Epidermal melanocyte (primary cell): ENCODE measurements around the gene TIAL1.
"Not testable (repeated sequence)": the region's sequence is repeated elsewhere in the genome, so short reads cannot be mapped to it uniquely, and the experiment has no call there.

Experiments used
- DNase-seq: peaks from one replicate; pipeline ENCODE4 v3.0.0; 2011; ENCODE audit warnings: low spot score; ENCODE audit not compliant: insufficient read length

The TIAL1 gene

GRCh38 chr10:119550827-119551226 is 45.9 kb downstream of the TIAL1 start:
- no peak for DNase-seq

GRCh38 chr10:119549247-119549999 is 47.3 kb downstream of the TIAL1 start:
- DNase-seq: no peak

- no peak for DNase-seq
These were observed 50.8 kb downstream of the TIAL1 start for GRCh38 chr10:119546009-119546408.

DNA sequence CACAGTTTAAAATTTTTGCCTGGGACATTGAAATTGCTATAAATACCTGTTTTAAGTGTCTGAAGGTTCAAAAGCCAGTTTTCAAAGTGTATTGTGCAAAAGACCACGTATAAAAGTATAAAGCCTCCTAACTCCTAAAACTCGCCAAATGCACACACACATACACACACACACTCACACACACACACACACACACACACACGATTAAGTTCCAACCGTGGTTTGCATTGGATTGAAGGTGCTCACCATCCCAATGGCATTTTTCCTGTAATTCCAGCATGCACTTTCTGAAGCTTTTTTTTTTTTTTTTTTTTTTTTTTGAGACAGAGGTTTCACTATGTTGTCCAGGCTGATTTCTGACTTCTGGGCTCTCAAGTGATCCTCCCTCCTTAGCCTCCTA is 51.5 kb downstream of the TIAL1 start:
- no peak for DNase-seq

- no peak for DNase-seq
These were observed 52.7 kb downstream of the TIAL1 start for GRCh38 chr10:119543814-119544642.

GRCh38 chr10:119542988-119543813 is 53.6 kb downstream of the TIAL1 start:
- no peak for DNase-seq

DNA sequence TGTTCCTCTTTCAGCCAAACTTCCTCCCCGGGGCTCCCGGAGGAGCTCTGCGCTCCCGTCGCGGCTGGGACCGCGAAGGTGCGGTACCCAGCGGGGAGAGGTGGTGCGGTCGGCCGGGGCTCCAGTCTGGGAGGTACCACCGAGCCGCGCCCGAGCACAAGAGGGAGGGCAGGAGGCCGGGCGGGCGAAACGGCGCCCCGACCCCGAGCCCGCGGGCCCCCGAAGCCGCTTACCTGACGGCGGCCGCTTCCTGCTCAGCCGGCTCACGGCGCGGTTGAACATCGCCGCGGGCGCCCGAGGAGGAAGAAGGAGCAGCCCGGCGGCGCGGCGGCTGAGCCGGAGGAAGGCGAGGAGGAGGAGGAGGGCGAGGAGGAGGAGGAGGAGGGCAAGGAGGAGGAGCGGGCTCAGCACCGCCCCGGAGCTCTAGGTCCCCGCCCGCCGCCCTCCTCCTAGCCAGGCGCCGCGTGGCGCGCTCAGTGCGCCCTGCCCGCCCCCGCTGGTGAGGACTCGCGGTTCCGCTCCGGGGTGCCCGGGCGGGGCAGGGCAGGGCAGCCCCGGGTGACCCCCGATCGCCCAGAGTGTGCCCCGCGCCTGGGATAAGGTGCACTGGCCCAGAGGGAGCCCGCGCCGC is 54.3 kb downstream of the TIAL1 start, which contains the start of gene RGS10:
TSS of gene RGS10 (minus strand) at position 363 of the 631 bp plus-strand sequence. CDS start at position 282, 81 bp downstream.
- no peak for DNase-seq

GRCh38 chr10:119541459-119542356 is 55.1 kb downstream of the TIAL1 start:
- no peak for DNase-seq

DNA sequence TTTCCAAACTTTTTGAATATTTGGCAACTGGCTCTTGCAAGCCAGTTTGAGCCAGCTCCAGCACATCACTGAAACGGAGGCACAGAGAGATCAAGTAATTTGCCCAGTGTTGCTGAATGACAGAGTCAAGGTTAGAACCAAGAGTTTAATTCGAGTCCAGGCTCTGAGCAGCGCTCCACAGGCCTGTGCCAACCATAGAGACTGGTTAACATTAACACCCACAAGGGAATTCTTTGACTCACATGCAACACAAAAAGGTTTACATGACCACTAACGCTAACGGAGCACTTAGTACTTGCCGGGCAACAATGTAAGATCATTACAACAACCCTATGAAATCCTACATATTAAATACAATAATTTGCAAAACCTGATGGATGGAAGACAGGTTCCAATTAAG is 55.7 kb downstream of the TIAL1 start:
- no peak for DNase-seq

GRCh38 chr10:119540038-119540437 is 56.7 kb downstream of the TIAL1 start:
- DNase-seq: no peak

GRCh38 chr10:119539359-119539825 is 57.4 kb downstream of the TIAL1 start:
- no peak for DNase-seq

DNA sequence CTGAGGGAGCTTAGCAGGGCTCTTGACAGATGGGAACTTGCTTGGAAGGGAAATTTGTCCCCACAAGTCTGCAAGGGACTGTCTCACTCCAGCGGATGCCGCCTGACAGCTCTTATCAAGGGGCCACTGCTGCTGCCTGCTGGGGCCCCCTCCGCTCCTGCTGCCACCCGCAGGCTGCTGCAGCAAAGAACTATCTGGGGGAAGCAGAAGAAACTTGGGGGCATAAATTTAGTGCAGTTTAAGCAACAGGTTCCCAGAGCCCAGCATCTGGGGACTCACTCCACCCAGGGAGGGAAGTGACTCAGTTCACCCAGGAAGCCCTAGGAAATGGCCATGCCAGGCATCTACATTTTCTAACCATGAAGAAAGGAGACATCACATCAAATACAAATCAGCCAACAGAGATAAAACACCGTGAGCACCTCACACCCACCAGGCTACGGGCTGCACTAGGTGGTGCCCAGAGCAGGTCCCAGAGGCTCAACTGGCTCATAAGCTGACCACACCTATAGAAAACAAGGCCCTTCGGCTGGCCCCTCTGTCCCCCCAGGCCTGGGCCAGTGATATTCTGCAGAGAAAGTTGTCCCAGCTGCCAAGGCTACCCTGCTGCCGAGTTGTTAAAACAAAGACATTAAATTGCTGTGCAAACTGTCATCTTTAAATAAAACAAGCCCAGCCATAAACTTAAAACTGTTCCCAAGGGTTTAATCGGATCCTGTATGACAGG is 58.0 kb downstream of the TIAL1 start:
- no peak for DNase-seq

DNA sequence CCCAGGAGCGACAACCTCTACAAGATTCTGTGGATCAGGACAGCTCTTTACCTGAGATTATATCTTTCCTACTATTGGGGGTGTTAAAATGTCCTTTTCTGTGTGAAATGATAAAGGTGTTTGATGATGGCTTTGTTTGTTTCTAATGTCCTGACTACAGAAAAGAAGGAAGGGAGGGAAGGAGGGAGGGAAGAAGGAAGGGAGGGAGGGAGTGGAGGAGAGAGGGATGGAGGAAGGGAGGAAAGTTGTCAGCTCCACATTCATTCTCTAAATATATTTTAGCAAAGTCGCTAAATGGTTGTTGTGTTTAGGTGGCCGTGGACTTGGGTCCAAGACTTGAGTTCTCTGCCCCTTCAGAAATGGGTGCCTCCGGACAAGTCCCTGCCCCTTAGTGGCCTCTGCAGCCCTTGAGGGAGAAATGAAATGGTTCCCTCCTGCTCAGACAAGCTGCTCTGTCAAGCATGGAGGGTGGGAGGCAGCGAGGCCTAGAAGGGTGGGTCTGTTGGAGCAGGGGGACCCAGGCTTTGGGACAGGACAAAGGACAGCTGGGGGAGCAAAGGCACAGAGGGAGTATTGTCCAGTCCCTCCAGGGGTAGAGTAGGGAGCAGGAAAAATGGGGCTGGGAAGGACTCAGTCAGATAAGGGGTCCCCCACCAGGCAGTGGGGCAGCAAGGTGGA is 58.7 kb downstream of the TIAL1 start:
- no peak for DNase-seq

GRCh38 chr10:119536508-119537025 is 60.2 kb downstream of the TIAL1 start:
- no peak for DNase-seq

DNA sequence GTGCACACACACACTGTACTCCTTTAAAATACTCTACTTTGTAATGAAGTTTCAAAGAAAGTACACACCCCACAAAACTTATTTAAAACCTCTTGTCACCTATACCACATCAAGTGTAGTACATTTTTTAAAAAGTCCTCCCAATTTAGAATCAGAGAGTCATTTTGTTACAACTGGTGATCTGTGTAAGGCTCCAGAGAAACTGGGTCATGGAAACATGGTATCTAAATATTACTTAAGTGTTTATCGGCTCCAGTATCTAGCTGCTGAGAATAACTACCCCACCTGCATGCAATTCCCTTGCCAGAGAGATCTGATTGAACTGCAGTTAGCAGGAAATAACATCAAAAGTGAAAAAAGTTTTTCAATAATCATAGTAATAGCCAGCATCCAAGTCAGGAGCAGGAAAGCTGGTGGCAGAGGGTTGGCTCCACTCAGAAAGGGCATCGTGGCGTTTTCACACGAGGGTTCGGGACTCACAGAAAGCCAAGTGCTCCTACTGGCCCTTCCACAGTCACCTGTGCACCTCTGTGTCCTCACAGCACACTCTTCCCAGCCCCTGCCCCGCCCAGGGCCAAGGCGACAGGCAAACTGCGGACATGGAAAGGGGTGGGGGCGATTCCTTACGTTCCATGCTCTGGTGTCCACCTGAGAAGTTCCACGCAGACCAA is 60.8 kb downstream of the TIAL1 start:
- no peak for DNase-seq

DNA sequence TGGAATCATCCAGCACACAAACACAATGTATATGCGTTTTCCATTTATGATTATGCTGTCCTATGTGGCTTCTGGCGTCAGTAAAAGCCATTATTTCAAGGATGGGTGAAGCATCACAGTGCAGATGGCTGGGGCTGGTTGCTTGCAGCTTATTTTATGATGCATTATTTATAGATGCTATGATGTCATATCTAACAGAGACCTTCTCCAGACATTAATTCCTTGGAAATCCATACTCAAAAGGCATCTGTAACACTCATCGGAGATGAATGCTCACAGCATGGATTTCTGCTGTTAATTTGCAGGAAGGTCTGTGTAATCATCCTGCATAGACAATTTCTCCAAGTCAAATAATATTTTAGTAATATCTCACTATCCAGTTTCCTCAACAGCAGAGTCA is 61.5 kb downstream of the TIAL1 start:
- no peak for DNase-seq

DNA sequence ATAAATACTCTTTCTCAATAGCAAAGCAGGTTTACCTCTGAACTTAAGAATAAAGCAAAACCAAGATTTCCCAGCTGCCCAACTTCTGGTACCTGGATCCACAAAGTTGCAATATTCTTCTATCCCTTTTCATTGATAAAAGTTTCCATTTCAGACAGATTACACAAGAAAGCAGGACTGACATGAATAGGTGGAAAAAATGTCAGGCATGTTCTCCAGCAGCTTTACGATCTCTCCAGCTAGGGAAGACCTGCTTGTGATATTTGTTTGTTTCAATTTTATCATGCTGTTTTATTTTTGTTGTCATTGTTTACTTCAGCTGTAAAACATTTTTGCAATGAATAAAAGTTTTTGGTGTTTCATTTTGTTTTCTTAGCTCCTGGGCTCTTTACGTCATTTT is 63.3 kb downstream of the TIAL1 start:
- DNase-seq: no peak

GRCh38 chr10:119532791-119533190 is 64.0 kb downstream of the TIAL1 start:
- DNase-seq: not testable (repeated sequence)
